ENCODE data around the gene TBCD. TPM values are rescaled to one million over a fixed set of nuclear protein-coding genes. Genes with fewer than 3 reads are reported as not detected.
"Not testable (repeated sequence)": the region's sequence is repeated elsewhere in the genome, so short reads cannot be mapped to it uniquely, and the experiment has no call there.

The TBCD gene
- total RNA-seq, 1 donor from 2014 or later: 59.8 TPM

- H3K4me3 Mint-ChIP-seq (ENCODE audit: unreplicated experiment): no peak overlapping the region
- TF ChIP-seq CTCF (IDR thresholded peaks at IDR 0.05): peak; percentile 90
- H3K27ac Mint-ChIP-seq (ENCODE audit: unreplicated experiment): no peak overlapping the region
- peaks cover 3% of the 10 kb centered on the region for H3K36me3 Mint-ChIP-seq (ENCODE audit: low read depth)
- DNase-seq (ENCODE audit: low spot score): no peak
- peaks cover 8% of the 10 kb centered on the region for H3K4me1 Mint-ChIP-seq (ENCODE audit: low read depth)
- H3K9me3 Mint-ChIP-seq (ENCODE audit: low read depth): no peaks in the 10 kb centered on the region
- no peaks in the 10 kb centered on the region for H3K27me3 Mint-ChIP-seq (ENCODE audit: low read depth)
Observed at GRCh38 chr17:82775001-82775823, 23.3 kb downstream of the TBCD start.

- Mint-ChIP-seq H3K27me3 (ENCODE audit: low read depth) (no peaks in the 10 kb centered on the region), H3K4me3 (ENCODE audit: unreplicated experiment) (no peak overlapping the region), H3K36me3 (ENCODE audit: low read depth) (peaks cover 3% of the 10 kb centered on the region), H3K27ac (ENCODE audit: unreplicated experiment) (no peak overlapping the region), H3K9me3 (ENCODE audit: low read depth) (no peaks in the 10 kb centered on the region), H3K4me1 (ENCODE audit: low read depth) (peaks cover 9% of the 10 kb centered on the region)
- TF ChIP-seq CTCF (IDR thresholded peaks at IDR 0.05): no peak
- no peak for DNase-seq (ENCODE audit: low spot score)
Observed at GRCh38 chr17:82776454-82776853, 24.6 kb downstream of the TBCD start.

GRCh38 chr17:82777778-82778375, 26.0 kb downstream of the TBCD start:
- not testable (repeated sequence) for DNase-seq (ENCODE audit: low spot score); H3K9me3 Mint-ChIP-seq (ENCODE audit: low read depth); H3K4me1 Mint-ChIP-seq (ENCODE audit: low read depth); H3K27me3 Mint-ChIP-seq (ENCODE audit: low read depth); H3K27ac Mint-ChIP-seq (ENCODE audit: unreplicated experiment); H3K36me3 Mint-ChIP-seq (ENCODE audit: low read depth); H3K4me3 Mint-ChIP-seq (ENCODE audit: unreplicated experiment)
- TF ChIP-seq CTCF (IDR thresholded peaks at IDR 0.05): peak; percentile 74

- TF ChIP-seq CTCF (IDR thresholded peaks at IDR 0.05): no peak
- Mint-ChIP-seq H3K4me1 (ENCODE audit: low read depth) (peaks cover 9% of the 10 kb centered on the region), H3K36me3 (ENCODE audit: low read depth) (no peaks in the 10 kb centered on the region), H3K27me3 (ENCODE audit: low read depth) (no peaks in the 10 kb centered on the region), H3K9me3 (ENCODE audit: low read depth) (no peaks in the 10 kb centered on the region), H3K27ac (ENCODE audit: unreplicated experiment) (no peak overlapping the region), H3K4me3 (ENCODE audit: unreplicated experiment) (no peak overlapping the region)
- DNase-seq (ENCODE audit: low spot score): no peak
Observed at GRCh38 chr17:82779541-82779940, 27.7 kb downstream of the TBCD start.

GRCh38 chr17:82780195-82780594, 28.3 kb downstream of the TBCD start:
- H3K27me3 Mint-ChIP-seq (ENCODE audit: low read depth): no peaks in the 10 kb centered on the region
- peak overlapping the region; percentile 45 for H3K27ac Mint-ChIP-seq (ENCODE audit: unreplicated experiment)

More at GRCh38 chr17:82780195-82780594, 28.3 kb downstream of the TBCD start:
- Mint-ChIP-seq H3K36me3 (ENCODE audit: low read depth) (no peaks in the 10 kb centered on the region), H3K9me3 (ENCODE audit: low read depth) (no peaks in the 10 kb centered on the region), H3K4me1 (ENCODE audit: low read depth) (peaks cover 6% of the 10 kb centered on the region), H3K4me3 (ENCODE audit: unreplicated experiment) (no peak overlapping the region)
- no peak for DNase-seq (ENCODE audit: low spot score)
- TF ChIP-seq CTCF (IDR thresholded peaks at IDR 0.05): no peak
